SK-N-SH (cell line): ENCODE results near the gene DPYSL4.

Experiments
- CHD2 ChIP-seq: fragments of 150-350 bp; IDR thresholded peaks from 2 replicates; pipeline ENCODE4 v1.6.1; 2018; ENCODE audit warnings: low read length; ENCODE audit not compliant: partially characterized antibody
- POLR2AphosphoS5 ChIP-seq: IDR thresholded peaks from 2 replicates; pipeline ENCODE4 v1.6.1; 2012; ENCODE audit warnings: low read depth, low read length
- RAD21 ChIP-seq: IDR thresholded peaks from 2 replicates; pipeline ENCODE4 v1.6.1; 2012; ENCODE audit warnings: mild to moderate bottlenecking, low read length
- YY1 ChIP-seq: IDR thresholded peaks from 2 replicates; pipeline ENCODE4 v1.4.0; 2012; ENCODE audit warnings: low read depth, mild to moderate bottlenecking
- TF ChIP-seq, protein P1 (sequence below): fragments of 150-350 bp; IDR thresholded peaks from 2 replicates; pipeline ENCODE4 v1.6.1; 2017; ENCODE audit warnings: antibody characterized with exemption, low read length, low read depth, borderline replicate concordance
- TF ChIP-seq, protein P2 (sequence below): fragments of 200-600 bp; sonication (generic); IDR thresholded peaks from 2 replicates; pipeline ENCODE4 v1.6.1; 2017; ENCODE audit warnings: antibody characterized with exemption, mild to moderate bottlenecking, moderate library complexity
- TF ChIP-seq, protein P3 (sequence below): IDR thresholded peaks from 2 replicates; pipeline ENCODE4; 2012

DNA sequence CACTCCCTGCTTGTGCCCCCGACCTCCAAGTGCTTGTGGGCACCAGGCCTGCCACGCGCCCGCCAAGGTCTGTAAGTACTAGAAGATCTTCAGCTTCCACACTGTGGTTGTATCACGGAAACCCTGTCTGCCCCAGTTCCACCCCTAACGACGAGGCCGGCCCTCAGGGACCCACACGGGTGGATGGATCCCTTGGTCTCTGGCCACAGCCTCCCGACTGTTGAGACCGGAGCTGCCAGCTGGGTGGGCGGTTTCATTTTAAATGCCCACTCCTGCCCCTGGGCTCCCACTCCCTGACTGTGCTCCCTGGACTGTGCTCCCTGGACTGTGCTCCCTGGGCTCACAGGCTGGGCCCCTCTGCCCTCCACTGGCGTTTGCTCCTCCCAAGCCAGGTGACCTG lies 50.1 kb downstream of the DPYSL4 start:
- TF ChIP-seq, protein P1, sequence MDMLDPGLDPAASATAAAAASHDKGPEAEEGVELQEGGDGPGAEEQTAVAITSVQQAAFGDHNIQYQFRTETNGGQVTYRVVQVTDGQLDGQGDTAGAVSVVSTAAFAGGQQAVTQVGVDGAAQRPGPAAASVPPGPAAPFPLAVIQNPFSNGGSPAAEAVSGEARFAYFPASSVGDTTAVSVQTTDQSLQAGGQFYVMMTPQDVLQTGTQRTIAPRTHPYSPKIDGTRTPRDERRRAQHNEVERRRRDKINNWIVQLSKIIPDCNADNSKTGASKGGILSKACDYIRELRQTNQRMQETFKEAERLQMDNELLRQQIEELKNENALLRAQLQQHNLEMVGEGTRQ, result no peak
- TF ChIP-seq POLR2AphosphoS5, result no peak
- TF ChIP-seq, protein P2, sequence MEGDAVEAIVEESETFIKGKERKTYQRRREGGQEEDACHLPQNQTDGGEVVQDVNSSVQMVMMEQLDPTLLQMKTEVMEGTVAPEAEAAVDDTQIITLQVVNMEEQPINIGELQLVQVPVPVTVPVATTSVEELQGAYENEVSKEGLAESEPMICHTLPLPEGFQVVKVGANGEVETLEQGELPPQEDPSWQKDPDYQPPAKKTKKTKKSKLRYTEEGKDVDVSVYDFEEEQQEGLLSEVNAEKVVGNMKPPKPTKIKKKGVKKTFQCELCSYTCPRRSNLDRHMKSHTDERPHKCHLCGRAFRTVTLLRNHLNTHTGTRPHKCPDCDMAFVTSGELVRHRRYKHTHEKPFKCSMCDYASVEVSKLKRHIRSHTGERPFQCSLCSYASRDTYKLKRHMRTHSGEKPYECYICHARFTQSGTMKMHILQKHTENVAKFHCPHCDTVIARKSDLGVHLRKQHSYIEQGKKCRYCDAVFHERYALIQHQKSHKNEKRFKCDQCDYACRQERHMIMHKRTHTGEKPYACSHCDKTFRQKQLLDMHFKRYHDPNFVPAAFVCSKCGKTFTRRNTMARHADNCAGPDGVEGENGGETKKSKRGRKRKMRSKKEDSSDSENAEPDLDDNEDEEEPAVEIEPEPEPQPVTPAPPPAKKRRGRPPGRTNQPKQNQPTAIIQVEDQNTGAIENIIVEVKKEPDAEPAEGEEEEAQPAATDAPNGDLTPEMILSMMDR, result no peak
- no peak for TF ChIP-seq RAD21
- TF ChIP-seq CHD2, result no peak
- TF ChIP-seq YY1, result no peak
- TF ChIP-seq, protein P3, sequence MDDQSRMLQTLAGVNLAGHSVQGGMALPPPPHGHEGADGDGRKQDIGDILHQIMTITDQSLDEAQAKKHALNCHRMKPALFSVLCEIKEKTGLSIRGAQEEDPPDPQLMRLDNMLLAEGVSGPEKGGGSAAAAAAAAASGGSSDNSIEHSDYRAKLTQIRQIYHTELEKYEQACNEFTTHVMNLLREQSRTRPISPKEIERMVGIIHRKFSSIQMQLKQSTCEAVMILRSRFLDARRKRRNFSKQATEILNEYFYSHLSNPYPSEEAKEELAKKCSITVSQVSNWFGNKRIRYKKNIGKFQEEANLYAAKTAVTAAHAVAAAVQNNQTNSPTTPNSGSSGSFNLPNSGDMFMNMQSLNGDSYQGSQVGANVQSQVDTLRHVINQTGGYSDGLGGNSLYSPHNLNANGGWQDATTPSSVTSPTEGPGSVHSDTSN, result no peak
